Hematopoietic multipotent progenitor cell treated with erythropoietin and hydrocortisone succinate and interleukin-3 and kit ligand, for 17 days (in vitro differentiated cells): Measurements from ENCODE around the gene RPRM.
"Not testable (repeated sequence)": the region's sequence is repeated elsewhere in the genome, so short reads cannot be mapped to it uniquely, and the experiment has no call there.

ENCODE experiments used
- DNase-seq: peaks from one replicate; pipeline ENCODE4 v3.0.0-alpha.2; 2015; ENCODE audit warnings: low spot score

Gene RPRM

DNA sequence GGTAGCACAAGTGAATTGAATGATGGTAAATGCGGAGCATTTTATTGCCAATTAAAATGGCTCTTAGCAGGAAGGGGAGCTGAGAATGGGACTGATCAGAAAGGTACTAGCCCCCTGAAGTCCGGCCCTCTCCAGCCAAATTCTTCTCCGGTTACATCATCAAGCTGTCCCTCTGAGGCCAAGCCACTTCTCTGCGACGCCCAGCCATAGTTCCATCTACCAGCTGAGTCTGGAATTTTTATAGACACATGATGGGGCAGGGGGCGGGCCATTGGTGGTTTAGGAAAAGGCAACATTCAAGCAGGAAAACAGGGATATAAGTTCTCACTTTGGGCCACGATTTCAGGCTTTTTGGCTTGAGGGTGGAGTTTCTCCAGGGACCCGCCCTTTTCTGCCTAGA is 22.7 kb downstream of the RPRM start:
- DNase-seq, result no peak

DNA sequence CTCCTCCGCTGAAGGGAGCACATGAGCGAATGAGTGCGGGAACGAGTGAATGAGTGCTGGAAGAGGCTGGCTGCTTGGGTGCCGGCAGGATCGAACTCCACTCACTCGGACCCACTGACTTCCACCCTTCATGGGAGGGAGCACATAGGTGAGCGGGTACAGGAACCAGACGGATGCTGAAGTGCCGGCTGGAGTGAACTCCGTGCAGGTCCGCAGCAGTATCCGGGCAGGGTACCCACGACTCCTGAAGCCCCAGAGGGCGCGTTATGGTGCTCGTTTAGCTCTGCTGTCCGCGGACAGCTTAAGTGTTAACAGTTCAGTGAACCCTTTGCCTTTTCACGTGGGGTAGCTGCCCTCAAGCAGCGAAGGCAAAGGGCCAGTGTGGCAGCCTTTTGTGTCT is 23.2 kb downstream of the RPRM start:
- DNase-seq, result no peak

GRCh38 chr2:153451611-153452010 is 27.0 kb downstream of the RPRM start:
- DNase-seq, result no peak

DNA sequence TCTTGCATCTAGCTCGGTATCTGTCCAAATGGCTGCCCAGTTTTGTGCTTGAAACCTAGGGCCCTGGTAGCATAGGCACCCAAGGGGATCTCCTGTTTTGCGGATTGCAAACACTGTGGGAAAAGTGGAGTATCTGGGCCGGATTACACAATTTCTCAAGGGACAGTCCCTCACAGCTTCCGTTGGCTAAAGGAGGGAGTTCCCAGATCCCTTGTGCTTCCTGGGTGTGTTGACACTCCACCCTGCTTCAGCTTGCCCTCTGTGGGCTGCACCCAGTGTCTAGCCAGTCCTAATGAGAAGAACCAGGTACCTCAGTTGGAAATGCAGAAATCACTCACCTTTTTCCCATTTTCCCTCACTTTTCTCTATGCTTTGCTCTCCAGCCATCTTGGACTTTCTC is 35.5 kb downstream of the RPRM start:
- no peak for DNase-seq

GRCh38 chr2:153442616-153443015 is 35.9 kb downstream of the RPRM start:
- not testable (repeated sequence) for DNase-seq

GRCh38 chr2:153440090-153440489 is 38.5 kb downstream of the RPRM start:
- not testable (repeated sequence) for DNase-seq

- no peak for DNase-seq
Measured at GRCh38 chr2:153433403-153433802, 45.2 kb downstream of the RPRM start.

DNA sequence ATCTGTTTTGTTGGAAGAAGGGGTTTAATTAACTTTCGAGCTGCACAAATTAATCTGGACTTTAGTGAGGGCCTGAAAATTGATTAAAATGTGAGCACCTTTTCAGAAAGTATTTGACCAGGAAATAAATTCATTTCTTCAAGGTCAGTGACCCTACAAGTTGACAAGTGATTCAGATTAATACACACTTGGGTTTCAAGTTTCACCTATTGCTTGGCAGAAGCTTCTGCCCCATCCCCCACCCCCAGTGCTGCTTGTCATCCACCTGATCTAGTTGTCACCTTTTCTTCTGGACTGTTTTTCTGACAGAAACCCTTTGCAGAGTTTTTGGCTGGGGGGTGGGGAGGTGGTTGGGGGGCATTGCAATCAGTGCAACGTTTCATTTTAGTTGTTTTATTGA is 46.2 kb downstream of the RPRM start:
- no peak for DNase-seq

GRCh38 chr2:153431114-153431513 is 47.4 kb downstream of the RPRM start:
- no peak for DNase-seq
